ENCODE measurements around the gene SEMA5A.

DNA sequence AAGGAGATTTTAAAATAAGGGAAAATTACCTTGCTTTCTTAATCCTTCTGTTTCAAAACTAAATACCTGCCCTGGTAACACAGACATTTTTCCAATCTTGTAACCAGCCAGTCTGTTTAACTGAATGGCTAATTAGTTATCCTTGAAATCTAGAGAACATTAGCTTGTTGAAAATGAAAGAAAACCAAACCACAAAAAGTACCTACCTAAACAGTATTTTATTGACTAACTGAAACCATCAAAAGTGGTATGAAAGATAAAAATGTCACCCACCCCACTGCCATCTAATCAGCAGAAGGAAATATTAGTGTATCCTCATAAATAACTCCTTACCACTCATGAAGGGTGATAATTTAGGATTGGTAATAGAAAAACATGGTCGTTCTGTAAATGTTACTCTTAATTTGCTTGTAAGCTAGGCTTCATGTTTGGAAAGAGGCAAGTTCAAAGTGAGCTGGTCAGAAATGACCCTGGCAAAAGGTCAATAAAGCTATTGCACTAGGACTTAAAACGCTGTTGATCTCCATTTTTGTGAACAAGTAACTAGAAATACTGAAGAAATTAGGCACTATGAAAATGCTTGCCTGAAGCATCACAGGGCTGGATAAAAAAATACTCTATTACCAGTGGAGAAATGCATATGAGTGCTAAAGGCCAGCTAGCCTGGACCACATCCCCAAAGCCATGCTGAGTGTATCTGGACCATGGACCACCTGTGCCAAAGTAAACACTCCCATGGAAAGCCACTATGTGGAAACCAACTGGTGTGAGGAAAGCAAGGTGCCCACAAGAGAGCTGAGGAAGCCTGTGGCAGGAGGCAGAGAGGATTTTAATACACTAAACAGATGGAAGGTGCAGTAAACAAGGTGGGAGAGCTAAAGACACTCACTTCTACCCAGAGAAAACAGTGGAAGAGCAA is 8.4 kb downstream of the SEMA5A start:
- TF ChIP-seq, protein P1, sequence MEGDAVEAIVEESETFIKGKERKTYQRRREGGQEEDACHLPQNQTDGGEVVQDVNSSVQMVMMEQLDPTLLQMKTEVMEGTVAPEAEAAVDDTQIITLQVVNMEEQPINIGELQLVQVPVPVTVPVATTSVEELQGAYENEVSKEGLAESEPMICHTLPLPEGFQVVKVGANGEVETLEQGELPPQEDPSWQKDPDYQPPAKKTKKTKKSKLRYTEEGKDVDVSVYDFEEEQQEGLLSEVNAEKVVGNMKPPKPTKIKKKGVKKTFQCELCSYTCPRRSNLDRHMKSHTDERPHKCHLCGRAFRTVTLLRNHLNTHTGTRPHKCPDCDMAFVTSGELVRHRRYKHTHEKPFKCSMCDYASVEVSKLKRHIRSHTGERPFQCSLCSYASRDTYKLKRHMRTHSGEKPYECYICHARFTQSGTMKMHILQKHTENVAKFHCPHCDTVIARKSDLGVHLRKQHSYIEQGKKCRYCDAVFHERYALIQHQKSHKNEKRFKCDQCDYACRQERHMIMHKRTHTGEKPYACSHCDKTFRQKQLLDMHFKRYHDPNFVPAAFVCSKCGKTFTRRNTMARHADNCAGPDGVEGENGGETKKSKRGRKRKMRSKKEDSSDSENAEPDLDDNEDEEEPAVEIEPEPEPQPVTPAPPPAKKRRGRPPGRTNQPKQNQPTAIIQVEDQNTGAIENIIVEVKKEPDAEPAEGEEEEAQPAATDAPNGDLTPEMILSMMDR (IDR thresholded peaks at IDR 0.05), result no peak
- no peak for TF ChIP-seq POLR2A (IDR thresholded peaks at IDR 0.05)
